Naive thymus-derived CD4-positive, alpha-beta T cell (primary cell): ENCODE measurements around the gene NUMB. TPM values are rescaled to one million over a fixed set of nuclear protein-coding genes. Genes with fewer than 3 reads are reported as not detected.
"Not testable (repeated sequence)": the region's sequence is repeated elsewhere in the genome, so short reads cannot be mapped to it uniquely, and the experiment has no call there.

Experiments used
- ATAC-seq: fragments of 150-1000 bp; cut with Tn5 transposase; 2 replicates; pipeline ENCODE4 v1.10.0; 2021; ENCODE audit warnings: mild to moderate bottlenecking, moderate library complexity
- CTCF ChIA-PET: fragments of 350-600 bp; sonication (Branson Sonifier 250); formaldehyde crosslinking; loops from one replicate; lab custom pipeline; 2021; ENCODE audit warnings: antibody characterized with exemption; lab: Charles Lee
- POLR2A ChIA-PET: fragments of 350-600 bp; sonication (Branson Sonifier 250); formaldehyde crosslinking; loops from one replicate; lab custom pipeline; 2021; ENCODE audit warnings: antibody characterized with exemption, inconsistent platforms; lab: Charles Lee
- DNase-seq, 9 donors: peaks; one replicate each; pipeline versions ENCODE4 v3.0.0 to v3.0.0-alpha.2; 2020 to 2022; ENCODE audit warnings: mixed read lengths in 1 of 9
- H3K27ac ChIP-seq: one replicate; pipeline ENCODE4 v1.7.0; 2013; ENCODE audit warnings: mild to moderate bottlenecking, low read depth, low read length, moderate library complexity
- H3K27me3 ChIP-seq, 2 donors: one replicate each; pipeline ENCODE4 v1.7.0; 2013; ENCODE audit warnings: low read length in 2 of 2, mild to moderate bottlenecking in 2 of 2, moderate library complexity in 2 of 2; ENCODE audit not compliant: control insufficient read depth in 2 of 2, insufficient read depth in 2 of 2
- H3K36me3 ChIP-seq, 3 experiments: 1 replicate in 2 of 3; 2 replicates in 1 of 3; pipeline ENCODE4 v1.7.0; 2013; ENCODE audit warnings: low read length in 3 of 3, mild to moderate bottlenecking in 3 of 3, moderate library complexity in 1 of 3; ENCODE audit not compliant: insufficient read depth in 3 of 3, control insufficient read depth in 2 of 3
- H3K4me1 ChIP-seq, 2 donors: one replicate each; pipeline ENCODE4 v1.7.0; 2013; ENCODE audit warnings: low read length in 2 of 2, mild to moderate bottlenecking in 2 of 2, moderate library complexity in 1 of 2; ENCODE audit not compliant: control insufficient read depth in 2 of 2, insufficient read depth in 2 of 2
- H3K4me3 ChIP-seq: 2 replicates; pipeline ENCODE4 v1.7.0; 2013; ENCODE audit warnings: mild to moderate bottlenecking, low read length
- H3K9me3 ChIP-seq, 3 experiments: 1 replicate in 2 of 3; 2 replicates in 1 of 3; pipeline ENCODE4 v1.7.0; 2013; ENCODE audit warnings: low read length in 3 of 3; ENCODE audit not compliant: control insufficient read depth in 2 of 3
- H3K27ac Mint-ChIP-seq, 9 donors: one replicate each; pipeline ENCODE4 v1.8.0; 2020 to 2022; ENCODE audit warnings: mixed read lengths in 9 of 9, mild to moderate bottlenecking in 8 of 9, moderate library complexity in 5 of 9, inconsistent platforms in 2 of 9
- H3K27me3 Mint-ChIP-seq, 5 donors: one replicate each; pipeline ENCODE4 v1.8.0; 2021 to 2022; ENCODE audit warnings: mixed read lengths in 5 of 5, mild to moderate bottlenecking in 1 of 5
- H3K36me3 Mint-ChIP-seq, 5 donors: one replicate each; pipeline ENCODE4 v1.8.0; 2020 to 2022; ENCODE audit warnings: mixed read lengths in 5 of 5, mild to moderate bottlenecking in 3 of 5, inconsistent platforms in 1 of 5
- H3K4me1 Mint-ChIP-seq, 7 donors: one replicate each; pipeline ENCODE4 v1.8.0; 2020 to 2022; ENCODE audit warnings: mixed read lengths in 7 of 7, mild to moderate bottlenecking in 3 of 7, inconsistent platforms in 1 of 7
- H3K4me3 Mint-ChIP-seq, 10 donors: one replicate each; pipeline ENCODE4 v1.8.0; 2020 to 2022; ENCODE audit warnings: mild to moderate bottlenecking in 10 of 10, mixed read lengths in 10 of 10, moderate library complexity in 6 of 10, inconsistent platforms in 2 of 10
- H3K9me3 Mint-ChIP-seq, 11 donors: one replicate each; pipeline ENCODE4 v1.8.0; 2020 to 2022; ENCODE audit warnings: mixed read lengths in 11 of 11, mild to moderate bottlenecking in 4 of 11, inconsistent platforms in 1 of 11, moderate library complexity in 1 of 11
- intact Hi-C, 2 donors: fragments of 100-400 bp; cut with micrococcal nuclease; formaldehyde crosslinking; loops; one replicate each; pipeline ENCODE4 v1.15.1; 2023
- polyA plus RNA-seq, 2 donors: library from polyadenylated mRNA; unstranded; fragments of 300-500 nt; fragmentation: Illumina TruSeq; gene quantifications; one replicate each; pipeline ENCODE4 v1.2.3, GENCODE V29; 2021
- total RNA-seq, 6 experiments: library from RNA in 5 of 6; stranded (reverse) in 5 of 6; gene quantifications; 1 replicate in 5 of 6; 2 replicates in 1 of 6; pipeline ENCODE4 v1.2.3 and lab custom pipeline; 2021 to 2026

The NUMB gene
- total and polyA plus RNA-seq, 7 experiments from 2014 or later = 32.7 to 90.6 (median 49.0) TPM

DNA sequence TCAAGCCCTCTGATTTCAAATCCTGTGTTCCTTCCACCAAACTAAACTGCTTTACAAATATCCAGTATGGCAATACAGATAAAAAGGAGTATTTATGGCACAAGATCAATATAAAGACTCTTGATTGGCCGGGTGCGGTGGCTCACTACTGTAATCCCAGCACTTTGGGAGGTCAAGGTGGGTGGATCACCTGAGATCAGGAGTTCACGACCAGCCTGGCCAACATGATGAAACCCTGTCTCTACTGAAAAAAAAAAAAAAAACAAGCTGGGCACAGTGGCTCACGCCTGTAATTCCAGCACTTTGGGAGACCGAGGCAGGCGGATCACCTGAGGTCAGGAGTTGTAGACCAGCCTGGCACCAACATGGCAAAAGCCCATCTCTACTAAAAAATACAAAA, 35.3 kb downstream of the NUMB start:
- peaks cover 0 to 25% (median 16%) of the 10 kb centered on the region in 5 donors for H3K36me3 Mint-ChIP-seq
- H3K27me3 ChIP-seq, POLR2A ChIA-PET, H3K27ac Mint-ChIP-seq, intact Hi-C loops, ATAC-seq, H3K4me3 ChIP-seq, H3K4me3 Mint-ChIP-seq, H3K4me1 ChIP-seq, H3K9me3 Mint-ChIP-seq, H3K36me3 ChIP-seq, H3K27me3 Mint-ChIP-seq, DNase-seq, H3K9me3 ChIP-seq, H3K27ac ChIP-seq: not testable (repeated sequence)
- CTCF ChIA-PET = interaction anchor here (0.7 kb wide), 1 partner anchor 885 kb away, joined by 4 read pairs; no protein-coding TSS in a partner anchor
- peaks cover 14 to 31% (median 25%) of the 10 kb centered on the region in 7 donors for H3K4me1 Mint-ChIP-seq

DNA sequence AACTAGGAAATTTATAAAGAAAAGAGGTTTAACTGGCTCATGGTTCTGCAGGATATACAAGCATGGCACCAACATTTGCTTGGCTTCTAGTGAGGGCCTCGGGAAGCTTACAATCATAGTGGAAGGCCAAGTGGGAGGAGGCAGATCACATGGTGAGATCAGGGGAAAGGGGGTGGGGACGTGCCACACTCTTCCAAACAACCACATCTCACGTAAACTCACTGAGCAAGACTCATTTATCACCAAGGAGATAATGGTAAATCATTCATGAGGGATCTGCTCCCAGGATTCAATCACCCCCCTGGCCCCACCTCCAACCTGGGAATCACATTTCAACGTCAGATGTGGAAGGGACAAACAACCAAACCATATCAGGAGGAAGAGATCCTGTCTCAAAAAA, 35.8 kb downstream of the NUMB start:
- H3K27ac Mint-ChIP-seq = no peak overlapping the region

GRCh38 chr14:73418227-73418626, 40.1 kb downstream of the NUMB start:
- no peak for ATAC-seq
- CTCF ChIA-PET = no interaction called here
- H3K4me1 ChIP-seq = no peaks in the 10 kb centered on the region

More for the DNA sequence above, 35.8 kb downstream of the NUMB start:
- peaks cover 12 to 28% (median 21%) of the 10 kb centered on the region in 7 donors for H3K4me1 Mint-ChIP-seq
- H3K27me3 Mint-ChIP-seq = no peaks in the 10 kb centered on the region
- no peak overlapping the region for H3K4me3 ChIP-seq
- H3K27me3 ChIP-seq = no peaks in the 10 kb centered on the region
- ATAC-seq (no peak), DNase-seq (no peak)
- no peak overlapping the region for H3K4me3 Mint-ChIP-seq
- no peak overlapping the region for H3K27ac ChIP-seq
- ChIA-PET POLR2A (no interaction called here), CTCF (no interaction called here)
- intact Hi-C loops = no loop called here
- H3K9me3 ChIP-seq = no peaks in the 10 kb centered on the region
- no peaks in the 10 kb centered on the region for H3K9me3 Mint-ChIP-seq
- no peaks in the 10 kb centered on the region for H3K4me1 ChIP-seq
- H3K36me3 ChIP-seq = peaks cover 0 to 9% (median 0%) of the 10 kb centered on the region in 3 experiments
- H3K36me3 Mint-ChIP-seq = peaks cover 0 to 25% (median 16%) of the 10 kb centered on the region in 5 donors

GRCh38 chr14:73406248-73406647, 52.1 kb downstream of the NUMB start:
- H3K4me1 Mint-ChIP-seq, ATAC-seq, H3K4me3 Mint-ChIP-seq, CTCF ChIA-PET, H3K4me1 ChIP-seq, H3K9me3 Mint-ChIP-seq, H3K27me3 ChIP-seq, H3K27ac Mint-ChIP-seq, H3K4me3 ChIP-seq, H3K27ac ChIP-seq, POLR2A ChIA-PET, intact Hi-C loops, H3K27me3 Mint-ChIP-seq, DNase-seq, H3K9me3 ChIP-seq: not testable (repeated sequence)
- peaks cover 4 to 43% (median 23%) of the 10 kb centered on the region in 5 donors for H3K36me3 Mint-ChIP-seq
- H3K36me3 ChIP-seq = peaks cover 0 to 10% (median 0%) of the 10 kb centered on the region in 3 experiments

More at GRCh38 chr14:73418227-73418626, 40.1 kb downstream of the NUMB start:
- DNase-seq = no peak
- H3K27me3 Mint-ChIP-seq = no peaks in the 10 kb centered on the region
- no peaks in the 10 kb centered on the region for H3K9me3 Mint-ChIP-seq
- H3K36me3 Mint-ChIP-seq = peaks cover 0 to 33% (median 15%) of the 10 kb centered on the region in 5 donors
- no peak overlapping the region for H3K27ac ChIP-seq
- peaks cover 0 to 9% (median 0%) of the 10 kb centered on the region in 3 experiments for H3K36me3 ChIP-seq
- peaks cover 0 to 22% (median 15%) of the 10 kb centered on the region in 7 donors for H3K4me1 Mint-ChIP-seq
- H3K27ac Mint-ChIP-seq = no peak overlapping the region
- no peak overlapping the region for H3K4me3 ChIP-seq
- H3K4me3 Mint-ChIP-seq = no peak overlapping the region
- intact Hi-C loops = no loop called here
- POLR2A ChIA-PET = no interaction called here
- no peaks in the 10 kb centered on the region for H3K9me3 ChIP-seq
- H3K27me3 ChIP-seq = no peaks in the 10 kb centered on the region

- DNase-seq (no peak), ATAC-seq (no peak)
- no peak overlapping the region for H3K27ac ChIP-seq
- H3K9me3 ChIP-seq = no peaks in the 10 kb centered on the region
- H3K36me3 ChIP-seq = no peaks in the 10 kb centered on the region
- Mint-ChIP-seq H3K9me3 (peaks cover 0 to 2% (median 0%) of the 10 kb centered on the region in 11 donors), H3K27me3 (no peaks in the 10 kb centered on the region), H3K27ac (no peak overlapping the region), H3K36me3 (peaks cover 0 to 30% (median 14%) of the 10 kb centered on the region in 5 donors), H3K4me1 (peaks cover 3 to 13% (median 6%) of the 10 kb centered on the region in 7 donors), H3K4me3 (no peak overlapping the region)
- intact Hi-C loops = no loop called here
- H3K4me1 ChIP-seq = no peaks in the 10 kb centered on the region
- no peak overlapping the region for H3K4me3 ChIP-seq
- H3K27me3 ChIP-seq = no peaks in the 10 kb centered on the region
- ChIA-PET POLR2A (no interaction called here), CTCF (no interaction called here)
These were observed 55.1 kb downstream of the NUMB start for GRCh38 chr14:73403181-73403752.

- Mint-ChIP-seq H3K27ac (peak overlapping the region in 1 of 9 donors; percentile 67), H3K4me3 (no peak overlapping the region), H3K27me3 (no peaks in the 10 kb centered on the region), H3K4me1 (peaks cover 3 to 13% (median 8%) of the 10 kb centered on the region in 7 donors), H3K9me3 (peaks cover 0 to 2% (median 0%) of the 10 kb centered on the region in 11 donors), H3K36me3 (peaks cover 0 to 30% (median 13%) of the 10 kb centered on the region in 5 donors)
- ATAC-seq (no peak), DNase-seq (no peak)
- H3K27ac ChIP-seq = no peak overlapping the region
- no peaks in the 10 kb centered on the region for H3K27me3 ChIP-seq
- H3K4me3 ChIP-seq = no peak overlapping the region
- POLR2A ChIA-PET = no interaction called here
- intact Hi-C loops = no loop called here
- CTCF ChIA-PET = no interaction called here
- H3K4me1 ChIP-seq = no peaks in the 10 kb centered on the region
- no peaks in the 10 kb centered on the region for H3K9me3 ChIP-seq
- no peaks in the 10 kb centered on the region for H3K36me3 ChIP-seq
These were observed 55.8 kb downstream of the NUMB start for GRCh38 chr14:73402579-73402978.

DNA sequence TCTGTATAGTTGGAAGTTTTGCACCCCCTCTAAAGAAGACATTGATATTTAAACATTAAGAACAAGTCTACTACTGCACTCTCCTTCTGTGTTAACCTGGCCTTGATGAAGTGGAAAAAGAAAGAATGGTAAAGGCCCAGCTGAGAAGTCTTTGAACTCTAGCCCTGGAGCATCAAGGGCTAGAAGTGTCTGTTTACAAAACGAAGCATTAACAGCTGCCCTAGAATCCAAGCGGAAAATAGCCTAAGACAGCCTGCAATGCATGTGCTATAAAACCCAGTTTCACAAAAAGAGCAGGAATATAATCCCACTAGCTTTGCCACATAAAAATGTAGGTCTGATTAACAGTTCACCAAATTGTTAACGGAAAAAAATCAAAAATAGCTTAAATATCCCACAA, 60.5 kb downstream of the NUMB start:
- ATAC-seq (no peak), DNase-seq (no peak)
- H3K27ac Mint-ChIP-seq = no peak overlapping the region
- ChIA-PET CTCF (interaction anchor here (1.0 kb wide), 1 partner anchor 103 kb away, joined by 3 read pairs; no protein-coding TSS in a partner anchor), POLR2A (no interaction called here)
- H3K27ac ChIP-seq = no peak overlapping the region
- no peak overlapping the region for H3K4me3 Mint-ChIP-seq
- intact Hi-C loops = no loop called here
- H3K27me3 Mint-ChIP-seq = no peaks in the 10 kb centered on the region
- H3K4me1 Mint-ChIP-seq = peaks cover 3 to 21% (median 17%) of the 10 kb centered on the region in 7 donors
- H3K36me3 Mint-ChIP-seq = peaks cover 0 to 29% (median 7%) of the 10 kb centered on the region in 5 donors
- no peaks in the 10 kb centered on the region for H3K27me3 ChIP-seq
- no peaks in the 10 kb centered on the region for H3K36me3 ChIP-seq
- no peaks in the 10 kb centered on the region for H3K9me3 ChIP-seq
- H3K4me1 ChIP-seq = no peaks in the 10 kb centered on the region
- no peaks in the 10 kb centered on the region for H3K9me3 Mint-ChIP-seq
- H3K4me3 ChIP-seq = no peak overlapping the region
